Astrocyte of the cerebellum (primary cell): Measurements from ENCODE around the gene ATXN7L1.
"Not testable (repeated sequence)": the region's sequence is repeated elsewhere in the genome, so short reads cannot be mapped to it uniquely, and the experiment has no call there.

Source experiments
- DNase-seq: peaks from one replicate; pipeline ENCODE4 v3.0.0-alpha.2; 2011; ENCODE audit warnings: low read depth
- H3K4me3 ChIP-seq: 2 replicates; pipeline ENCODE4 v1.5.1; 2011; ENCODE audit warnings: mild to moderate bottlenecking, low read depth, low read length, moderate library complexity
- in situ Hi-C: cut with HindIII; loops from 2 replicates; pipeline ENCODE4 v1.10.0; 2017; ENCODE audit warnings: low sequenced_read_pairs
- TF ChIP-seq, protein P1 (sequence below): IDR thresholded peaks from 2 replicates; pipeline ENCODE4 v1.5.1; 2012; ENCODE audit warnings: low read length, low read depth, moderate library complexity, mild to moderate bottlenecking; ENCODE audit errors: missing control alignments

ATXN7L1 gene

DNA sequence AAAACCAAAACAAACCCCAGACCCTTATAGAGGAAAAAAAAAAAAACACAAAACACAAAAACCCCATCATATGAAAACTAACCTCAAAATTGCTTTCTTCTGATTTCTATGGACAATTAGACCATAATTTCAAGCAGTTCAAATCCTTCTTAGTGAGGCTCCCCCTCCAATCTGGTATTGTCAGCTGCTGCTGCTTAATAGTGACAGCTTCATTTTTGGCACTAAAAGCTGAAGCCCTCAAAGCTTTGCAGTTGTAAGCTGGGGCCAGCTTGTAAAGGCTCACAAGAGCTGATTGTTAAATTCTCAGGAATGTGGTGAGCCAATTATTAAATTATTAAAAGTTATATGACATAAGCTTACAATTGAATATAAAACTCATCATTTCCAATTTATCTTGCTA lies 21.9 kb downstream of the ATXN7L1 start:
- no peak overlapping the region for H3K4me3 ChIP-seq
- TF ChIP-seq, protein P1, sequence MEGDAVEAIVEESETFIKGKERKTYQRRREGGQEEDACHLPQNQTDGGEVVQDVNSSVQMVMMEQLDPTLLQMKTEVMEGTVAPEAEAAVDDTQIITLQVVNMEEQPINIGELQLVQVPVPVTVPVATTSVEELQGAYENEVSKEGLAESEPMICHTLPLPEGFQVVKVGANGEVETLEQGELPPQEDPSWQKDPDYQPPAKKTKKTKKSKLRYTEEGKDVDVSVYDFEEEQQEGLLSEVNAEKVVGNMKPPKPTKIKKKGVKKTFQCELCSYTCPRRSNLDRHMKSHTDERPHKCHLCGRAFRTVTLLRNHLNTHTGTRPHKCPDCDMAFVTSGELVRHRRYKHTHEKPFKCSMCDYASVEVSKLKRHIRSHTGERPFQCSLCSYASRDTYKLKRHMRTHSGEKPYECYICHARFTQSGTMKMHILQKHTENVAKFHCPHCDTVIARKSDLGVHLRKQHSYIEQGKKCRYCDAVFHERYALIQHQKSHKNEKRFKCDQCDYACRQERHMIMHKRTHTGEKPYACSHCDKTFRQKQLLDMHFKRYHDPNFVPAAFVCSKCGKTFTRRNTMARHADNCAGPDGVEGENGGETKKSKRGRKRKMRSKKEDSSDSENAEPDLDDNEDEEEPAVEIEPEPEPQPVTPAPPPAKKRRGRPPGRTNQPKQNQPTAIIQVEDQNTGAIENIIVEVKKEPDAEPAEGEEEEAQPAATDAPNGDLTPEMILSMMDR, result no peak
- DNase-seq, result no peak
- in situ Hi-C loops, result no loop called here

DNA sequence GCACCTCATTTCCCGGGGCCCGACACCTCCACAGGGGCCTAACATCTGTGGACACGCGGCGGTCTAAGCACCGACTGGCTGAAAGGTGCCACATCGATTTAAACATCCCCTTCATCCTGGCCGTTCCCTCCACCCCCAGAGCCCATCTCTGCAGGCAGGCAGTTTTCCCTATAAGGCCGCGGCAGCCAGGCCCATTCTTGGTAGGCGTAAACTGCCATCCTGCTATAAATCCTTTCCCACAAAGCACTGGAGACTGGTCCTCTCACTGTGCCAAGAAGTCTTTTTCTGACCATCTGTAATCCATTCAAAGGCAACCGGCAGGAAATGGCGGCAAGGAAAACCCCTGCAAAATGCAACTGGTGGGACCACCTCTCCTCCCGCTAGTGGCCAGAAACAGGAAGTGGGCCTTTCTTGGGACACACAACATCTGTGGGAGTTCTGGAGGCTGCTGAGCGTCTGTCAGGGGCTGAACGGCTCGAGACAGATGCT lies 22.4 kb downstream of the ATXN7L1 start:
- in situ Hi-C loops, result no loop called here
- no peak overlapping the region for H3K4me3 ChIP-seq
- TF ChIP-seq, protein P1, result peak; percentile 30
- no peak for DNase-seq

DNA sequence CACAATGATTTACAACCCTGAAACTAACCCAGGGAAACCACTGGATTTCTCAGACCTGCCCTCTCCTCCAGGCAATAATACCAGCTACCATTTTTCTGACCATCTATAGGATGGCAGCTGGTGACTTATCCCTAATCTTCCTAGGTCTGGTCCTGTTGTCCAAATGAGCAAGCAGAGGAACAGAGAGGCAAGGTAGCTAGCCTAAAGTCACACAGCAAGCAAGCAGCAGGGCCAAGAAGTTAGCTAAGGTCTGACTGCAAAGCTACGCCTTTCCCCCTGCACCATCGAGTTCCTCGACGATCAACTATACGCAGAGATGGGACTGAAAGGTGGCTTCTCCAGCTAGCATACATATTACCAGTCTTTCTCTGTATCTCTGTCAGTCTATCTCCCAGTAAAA lies 25.3 kb downstream of the ATXN7L1 start:
- in situ Hi-C loops, result no loop called here
- TF ChIP-seq, protein P1, result no peak
- no peak for DNase-seq
- no peak overlapping the region for H3K4me3 ChIP-seq

DNA sequence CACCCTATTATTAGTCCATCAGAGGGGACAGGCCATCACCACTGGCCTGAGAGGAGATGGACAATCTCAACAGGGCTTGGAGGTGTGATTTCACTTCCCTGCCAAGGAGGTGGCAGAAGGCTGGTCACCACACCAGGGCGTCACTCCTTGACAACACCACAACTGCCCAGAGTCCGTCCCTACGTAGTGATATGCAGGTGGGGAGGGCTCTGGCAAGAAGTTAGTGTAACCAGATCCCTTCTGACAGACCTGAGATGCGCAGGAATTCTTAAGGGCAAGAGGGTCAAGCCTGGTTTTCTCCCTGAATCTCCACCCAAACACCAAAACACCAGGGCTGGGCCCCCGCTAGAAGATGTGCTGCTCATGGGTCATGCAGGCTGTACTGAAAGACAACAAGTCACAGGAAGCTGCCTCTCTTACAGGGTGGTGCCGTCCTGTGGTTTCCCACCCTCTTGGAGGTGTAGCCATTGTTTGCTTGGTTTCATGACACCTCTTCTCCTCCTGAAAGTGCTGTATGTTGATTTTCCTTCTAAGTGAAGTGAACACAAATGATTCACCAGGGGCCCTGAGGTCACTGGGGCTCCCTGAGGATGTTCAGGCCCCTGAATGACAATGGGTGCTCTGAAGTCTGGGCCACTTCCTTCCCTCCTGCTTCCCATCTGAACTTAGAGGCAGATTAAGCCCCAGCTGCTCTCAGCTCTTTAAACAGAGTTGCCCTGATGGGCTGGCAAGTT lies 27.1 kb downstream of the ATXN7L1 start:
- TF ChIP-seq, protein P1, result no peak
- no peak for DNase-seq
- no peak overlapping the region for H3K4me3 ChIP-seq
- in situ Hi-C loops, result no loop called here

DNA sequence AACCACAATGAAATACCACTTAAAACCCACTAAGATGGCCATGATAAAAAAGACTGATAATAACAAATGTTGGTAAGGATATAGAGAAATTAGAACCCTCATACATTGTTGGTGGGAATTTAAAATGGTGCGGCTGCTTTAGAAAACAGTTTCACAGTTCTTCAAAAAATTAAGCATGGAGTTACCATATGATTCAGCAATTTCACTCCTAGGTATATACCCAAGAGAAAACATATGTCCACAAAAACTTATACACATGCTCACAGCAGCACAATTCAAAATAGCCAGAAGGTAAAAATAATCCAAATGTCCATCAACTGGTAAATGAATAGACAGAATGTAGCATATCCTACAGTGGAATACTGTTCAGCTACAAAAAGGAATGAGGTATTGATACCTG lies 30.0 kb downstream of the ATXN7L1 start:
- H3K4me3 ChIP-seq, result no peak overlapping the region
- in situ Hi-C loops, result no loop called here
- TF ChIP-seq, protein P1, result no peak
- DNase-seq, result no peak

DNA sequence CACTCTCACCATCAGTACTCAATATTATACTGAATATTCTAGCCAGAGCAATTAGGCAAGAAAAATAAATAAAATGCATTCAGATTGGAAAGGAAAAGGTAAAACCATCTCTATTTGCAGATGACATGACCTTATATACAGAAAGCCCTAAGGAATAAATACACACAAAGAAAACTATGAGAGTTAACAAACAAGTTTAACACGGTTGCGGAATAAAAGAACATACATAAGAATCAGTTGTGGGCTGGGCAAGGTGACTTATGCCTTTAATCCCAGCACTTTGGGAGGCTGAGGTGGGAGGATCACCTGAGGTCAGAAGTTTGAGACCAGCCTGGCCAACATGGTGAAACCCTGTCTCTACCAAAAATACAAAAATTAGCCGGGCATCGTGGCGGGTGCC lies 31.7 kb downstream of the ATXN7L1 start:
- DNase-seq, in situ Hi-C loops, H3K4me3 ChIP-seq: not testable (repeated sequence)

DNA sequence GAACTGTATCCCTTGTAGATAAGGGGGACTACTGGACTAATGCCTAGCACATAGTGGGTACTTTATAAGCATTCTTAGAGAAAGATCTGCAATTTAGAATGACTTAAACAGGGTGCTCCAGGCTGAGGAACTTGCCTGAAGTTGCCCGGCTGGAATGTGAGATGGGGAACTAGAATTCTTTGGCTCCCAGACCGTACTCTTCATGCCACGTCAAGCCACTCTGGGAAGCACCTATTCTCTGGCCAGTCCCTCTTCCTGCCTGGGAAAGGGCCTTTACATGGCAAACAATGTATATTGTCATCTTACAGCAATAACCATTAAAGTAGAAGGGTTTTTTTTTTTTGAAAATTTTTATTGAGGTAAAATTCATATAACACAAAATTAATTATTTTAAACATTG lies 34.5 kb downstream of the ATXN7L1 start:
- H3K4me3 ChIP-seq, result no peak overlapping the region
- in situ Hi-C loops, result no loop called here
- TF ChIP-seq, protein P1, result no peak
- no peak for DNase-seq
